Smooth muscle cell (in vitro differentiated cells): ENCODE results near the gene SET. TPM values are rescaled to one million over a fixed set of nuclear protein-coding genes. Genes with fewer than 3 reads are reported as not detected.
"Not testable (repeated sequence)": the region's sequence is repeated elsewhere in the genome, so short reads cannot be mapped to it uniquely, and the experiment has no call there.

Source experiments
- DNase-seq: peaks from one replicate; lab custom pipeline; 2025; ENCODE audit not compliant: unreplicated experiment; lab: John Stamatoyannopoulos, UW
- H2AFZ ChIP-seq: fragments of 200-600 bp; sonication (generic); 2 replicates; pipeline ENCODE4 v1.6.0; 2016; ENCODE audit warnings: antibody characterized with exemption, low read depth, mild to moderate bottlenecking
- H3F3A ChIP-seq: fragments of 200-600 bp; sonication (generic); 2 replicates; pipeline ENCODE4 v1.6.0; 2017; ENCODE audit warnings: antibody characterized with exemption, low read depth
- H3K27ac ChIP-seq: fragments of 200-600 bp; sonication (generic); 2 replicates; pipeline ENCODE4 v1.5.1; 2016; ENCODE audit warnings: low read depth, mild to moderate bottlenecking
- H3K27me3 ChIP-seq: fragments of 200-600 bp; sonication (generic); 2 replicates; pipeline ENCODE4 v1.6.1; 2016; ENCODE audit warnings: low read depth, mild to moderate bottlenecking
- H3K36me3 ChIP-seq: fragments of 200-600 bp; sonication (generic); 2 replicates; pipeline ENCODE4 v1.5.1; 2016; ENCODE audit warnings: low read depth
- H3K4me1 ChIP-seq: fragments of 200-600 bp; sonication (generic); 2 replicates; pipeline ENCODE4 v1.5.1; 2016; ENCODE audit warnings: low read depth
- H3K4me2 ChIP-seq: fragments of 200-600 bp; sonication (generic); 2 replicates; pipeline ENCODE4 v1.6.0; 2016; ENCODE audit warnings: mild to moderate bottlenecking
- H3K4me3 ChIP-seq: fragments of 200-600 bp; sonication (generic); 2 replicates; pipeline ENCODE4 v1.5.1; 2016; ENCODE audit warnings: mild to moderate bottlenecking
- H3K79me2 ChIP-seq: fragments of 200-600 bp; sonication (generic); 2 replicates; pipeline ENCODE4 v1.6.0; 2016; ENCODE audit warnings: low read depth, mild to moderate bottlenecking
- H3K9ac ChIP-seq: fragments of 200-600 bp; sonication (generic); 2 replicates; pipeline ENCODE4 v1.6.0; 2016; ENCODE audit warnings: low read depth
- H3K9me3 ChIP-seq: fragments of 200-600 bp; sonication (generic); replicated peaks from 2 replicates; pipeline ENCODE4 v1.5.1; 2016; ENCODE audit warnings: low read depth
- H4K20me1 ChIP-seq: fragments of 200-600 bp; sonication (generic); 2 replicates; pipeline ENCODE4 v1.6.0; 2016; ENCODE audit warnings: low read depth
- WGBS: methylation state at CpG from one replicate; pipeline ENCODE4 v1.1.7; 2016; ENCODE audit warnings: low lambda C conversion rate; 5-methylcytosine and 5-hydroxymethylcytosine counted together
- polyA plus RNA-seq: library from polyadenylated mRNA; unstranded; fragments of >200 nt; fragmentation: Nextera tagmentation; extraction: Ambion mirVana; gene quantifications from 2 replicates; pipeline ENCODE4 v1.2.1, GENCODE V29; 2016
- total RNA-seq: library from RNA; depleted of rRNA; stranded (reverse); fragments of >200 nt; gene quantifications from 2 replicates; pipeline ENCODE4 v1.2.3, GENCODE V29; 2014
- TF ChIP-seq, protein P1 (sequence below): fragments of 200-600 bp; sonication (generic); IDR thresholded peaks from 2 replicates; pipeline ENCODE4 v1.5.1; 2017; ENCODE audit warnings: borderline replicate concordance, mild to moderate bottlenecking, antibody characterized with exemption; ENCODE audit not compliant: insufficient read depth, poor library complexity, severe bottlenecking

The SET gene
- total and polyA plus RNA-seq, 2 experiments from 2014 or later = 162 to 262 TPM

DNA sequence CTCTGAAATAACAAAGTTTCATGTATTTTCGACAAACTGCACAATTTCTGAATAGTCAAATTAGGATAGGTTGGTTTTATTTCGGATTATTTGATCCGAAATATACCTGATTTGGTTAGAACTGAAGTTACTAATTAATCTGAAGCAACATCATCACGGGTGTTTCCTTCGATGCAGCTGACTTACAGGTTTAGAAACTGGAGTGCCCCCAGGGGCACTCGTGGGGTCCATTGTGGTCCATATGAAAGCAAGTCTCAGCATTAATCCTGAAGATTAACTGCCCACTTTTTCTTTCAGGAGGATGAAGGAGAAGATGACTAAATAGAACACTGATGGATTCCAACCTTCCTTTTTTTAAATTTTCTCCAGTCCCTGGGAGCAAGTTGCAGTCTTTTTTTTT is 5.3 kb downstream of the SET start:
- Histone ChIP-seq H3K4me3 (no peak overlapping the region), H3K36me3 (peaks cover 10% of the 10 kb centered on the region), H3K27me3 (no peaks in the 10 kb centered on the region), H3K79me2 (peaks cover 35% of the 10 kb centered on the region), H3K4me2 (no peak overlapping the region), H3K9me3 (no peaks in the 10 kb centered on the region), H3K4me1 (peaks cover 24% of the 10 kb centered on the region), H3F3A (peaks cover 48% of the 10 kb centered on the region), H2AFZ (no peak overlapping the region), H3K9ac (no peak overlapping the region), H3K27ac (no peak overlapping the region), H4K20me1 (peaks cover 59% of the 10 kb centered on the region)
- 97% methylated on average over 6 of the region's 6 CpGs for WGBS
- TF ChIP-seq, protein P1, sequence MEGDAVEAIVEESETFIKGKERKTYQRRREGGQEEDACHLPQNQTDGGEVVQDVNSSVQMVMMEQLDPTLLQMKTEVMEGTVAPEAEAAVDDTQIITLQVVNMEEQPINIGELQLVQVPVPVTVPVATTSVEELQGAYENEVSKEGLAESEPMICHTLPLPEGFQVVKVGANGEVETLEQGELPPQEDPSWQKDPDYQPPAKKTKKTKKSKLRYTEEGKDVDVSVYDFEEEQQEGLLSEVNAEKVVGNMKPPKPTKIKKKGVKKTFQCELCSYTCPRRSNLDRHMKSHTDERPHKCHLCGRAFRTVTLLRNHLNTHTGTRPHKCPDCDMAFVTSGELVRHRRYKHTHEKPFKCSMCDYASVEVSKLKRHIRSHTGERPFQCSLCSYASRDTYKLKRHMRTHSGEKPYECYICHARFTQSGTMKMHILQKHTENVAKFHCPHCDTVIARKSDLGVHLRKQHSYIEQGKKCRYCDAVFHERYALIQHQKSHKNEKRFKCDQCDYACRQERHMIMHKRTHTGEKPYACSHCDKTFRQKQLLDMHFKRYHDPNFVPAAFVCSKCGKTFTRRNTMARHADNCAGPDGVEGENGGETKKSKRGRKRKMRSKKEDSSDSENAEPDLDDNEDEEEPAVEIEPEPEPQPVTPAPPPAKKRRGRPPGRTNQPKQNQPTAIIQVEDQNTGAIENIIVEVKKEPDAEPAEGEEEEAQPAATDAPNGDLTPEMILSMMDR = no peak
- DNase-seq = no peak

DNA sequence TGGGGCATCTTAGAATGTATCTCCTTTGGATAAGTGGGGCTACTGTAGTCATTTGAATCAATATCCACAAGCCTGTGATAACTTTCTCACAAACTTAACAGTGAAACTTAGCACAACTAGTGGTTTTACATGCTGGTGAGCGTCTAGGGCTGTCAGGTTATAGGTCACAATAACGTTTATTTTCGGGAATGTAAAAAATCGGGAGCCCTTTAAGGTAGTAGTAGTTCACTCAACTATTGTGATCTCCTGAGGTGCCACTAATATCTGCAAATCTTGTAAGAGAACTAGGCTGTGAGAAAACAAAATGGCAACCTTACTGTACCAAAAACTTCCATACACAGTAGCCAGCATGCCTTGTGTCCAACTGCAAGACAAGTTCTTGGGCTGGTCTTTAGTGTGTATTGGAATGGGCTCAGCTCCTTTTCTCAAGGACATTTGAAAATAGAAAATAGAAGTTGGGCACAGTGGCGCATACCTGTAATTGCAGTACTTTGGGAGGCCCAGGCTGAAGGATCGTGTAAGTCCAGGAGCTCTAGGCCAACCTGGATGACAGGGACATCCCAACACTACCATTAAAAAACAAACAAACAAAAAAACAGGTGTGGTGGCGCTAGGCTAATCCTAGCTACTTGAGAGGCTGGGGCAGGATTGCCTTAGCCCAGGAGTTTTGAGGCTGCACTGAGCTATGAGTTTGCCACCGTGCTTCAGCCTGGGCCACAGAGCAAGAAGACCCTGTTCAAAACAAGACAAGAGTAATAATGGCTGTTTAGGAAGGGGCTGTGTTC is 8.1 kb downstream of the SET start:
- 83% methylated on average over 8 of the region's 8 CpGs for WGBS
- H3K9ac ChIP-seq = no peak overlapping the region
- H3K27ac ChIP-seq = peak overlapping the region; percentile 33
- peaks cover 38% of the 10 kb centered on the region for H3F3A ChIP-seq
- H3K4me2 ChIP-seq = no peak overlapping the region
- peaks cover 38% of the 10 kb centered on the region for H4K20me1 ChIP-seq
- H3K79me2 ChIP-seq = peaks cover 14% of the 10 kb centered on the region
- H3K4me3 ChIP-seq = no peak overlapping the region
- H2AFZ ChIP-seq = no peak overlapping the region
- H3K36me3 ChIP-seq = peaks cover 10% of the 10 kb centered on the region
- H3K27me3 ChIP-seq = no peaks in the 10 kb centered on the region
- H3K9me3 ChIP-seq = no peaks in the 10 kb centered on the region
- no peak for DNase-seq
- H3K4me1 ChIP-seq = peaks cover 7% of the 10 kb centered on the region
- TF ChIP-seq, protein P1 = no peak

GRCh38 chr9:128699096-128699795 is 10.2 kb downstream of the SET start:
- H3K79me2 ChIP-seq = not testable (repeated sequence)

GRCh38 chr9:128701227-128701854 is 12.3 kb downstream of the SET start:
- Histone ChIP-seq H2AFZ (no peak overlapping the region), H3K9ac (no peak overlapping the region), H3K9me3 (no peaks in the 10 kb centered on the region), H4K20me1 (peaks cover 7% of the 10 kb centered on the region), H3K4me1 (no peaks in the 10 kb centered on the region), H3K36me3 (no peaks in the 10 kb centered on the region), H3K27ac (no peak overlapping the region), H3K27me3 (no peaks in the 10 kb centered on the region), H3K4me2 (no peak overlapping the region), H3F3A (peaks cover 14% of the 10 kb centered on the region), H3K4me3 (no peak overlapping the region), H3K79me2 (no peaks in the 10 kb centered on the region)
- DNase-seq = no peak
- 67% methylated on average over 10 of the region's 10 CpGs for WGBS
- TF ChIP-seq, protein P1 = no peak

More at GRCh38 chr9:128699096-128699795, 10.2 kb downstream of the SET start:
- not testable (repeated sequence) for H2AFZ ChIP-seq, H3K36me3 ChIP-seq, H3K27me3 ChIP-seq, H3K27ac ChIP-seq, DNase-seq, H3K4me1 ChIP-seq, H3K4me3 ChIP-seq, H3K9me3 ChIP-seq, H3K4me2 ChIP-seq, H3K9ac ChIP-seq
- 97% methylated on average over 30 of the region's 30 CpGs for WGBS
- H4K20me1 ChIP-seq = peaks cover 17% of the 10 kb centered on the region
- peaks cover 26% of the 10 kb centered on the region for H3F3A ChIP-seq
